Left ventricle myocardium inferior (tissue), 1 donor: Measurements from ENCODE around the gene PABPN1. TPM values are rescaled to one million over a fixed set of nuclear protein-coding genes. Genes with fewer than 3 reads are reported as not detected.
A peak's percentile ranks its signal among the peaks of the same experiment; 100 is the strongest.

ENCODE experiments used
- DNase-seq: peaks from one replicate; pipeline ENCODE4 v3.0.0-alpha.2; 2020
- H3K27ac ChIP-seq: fragments of 200-600 bp; replicated peaks from 2 replicates; pipeline ENCODE4 v1.8.0; 2021
- H3K27me3 ChIP-seq: fragments of 200-600 bp; 2 replicates; pipeline ENCODE4 v1.8.0; 2021; ENCODE audit warnings: low read depth
- H3K36me3 ChIP-seq: fragments of 200-600 bp; 2 replicates; pipeline ENCODE4 v1.8.0; 2021
- H3K4me1 ChIP-seq: fragments of 200-600 bp; 2 replicates; pipeline ENCODE4 v1.8.0; 2021
- H3K4me3 ChIP-seq: fragments of 200-600 bp; 2 replicates; pipeline ENCODE4 v1.8.0; 2021; ENCODE audit warnings: mild to moderate bottlenecking, moderate library complexity
- H3K9me3 ChIP-seq: fragments of 200-600 bp; replicated peaks from 2 replicates; pipeline ENCODE4 v1.8.0; 2021
- CTCF ChIP-seq: fragments of 200-600 bp; IDR thresholded peaks from 2 replicates; pipeline ENCODE4 v1.8.0; 2021; ENCODE audit warnings: antibody characterized with exemption, mild to moderate bottlenecking, borderline replicate concordance
- intact Hi-C: fragments of 100-400 bp; cut with micrococcal nuclease; formaldehyde crosslinking; loops from one replicate; pipeline ENCODE4 v1.11.0; 2022
- total RNA-seq: library from RNA; stranded (reverse); fragmentation: NEBNext Ultra II Directional; extraction: Animal tissue kit (Norgen Biotek cat#: 25700); gene quantifications from one replicate; pipeline ENCODE4 v1.2.1, GENCODE V29; 2021
- donor health status: DM: no; HTN: yes; CAD: no; lungs with severe emphysema.

PABPN1 gene
- total RNA-seq, 1 donor from 2014 or later: 71.2 TPM

- TF ChIP-seq CTCF: no peak
- H3K4me1 ChIP-seq: peaks cover 52% of the 10 kb centered on the region
Observed at GRCh38 chr14:23306412-23307145, 14.7 kb upstream of the PABPN1 start, which contains the start of gene BCL2L2. Gene BCL2L2 (plus strand): TSS chr14:23306833. CDS start chr14:23307768, 935 bp downstream.

GRCh38 chr14:23307146-23307530 lies 14.1 kb upstream of the PABPN1 start:
- DNase-seq: no peak
- H3K36me3 ChIP-seq: peaks cover 30% of the 10 kb centered on the region
- intact Hi-C loops: no loop called here
- no peaks in the 10 kb centered on the region for H3K27me3 ChIP-seq
- peak overlapping the region; percentile 81 for H3K4me3 ChIP-seq
- H3K4me1 ChIP-seq: peaks cover 49% of the 10 kb centered on the region
- no peaks in the 10 kb centered on the region for H3K9me3 ChIP-seq
- peak overlapping the region; percentile 94 for H3K27ac ChIP-seq
- no peak for TF ChIP-seq CTCF

More at GRCh38 chr14:23306412-23307145, 14.7 kb upstream of the PABPN1 start, which contains the start of gene BCL2L2:
- Histone ChIP-seq H3K36me3 (peaks cover 30% of the 10 kb centered on the region), H3K27ac (peak within 1 kb of the TSS; percentile 94), H3K27me3 (no peaks in the 10 kb centered on the region), H3K9me3 (no peaks in the 10 kb centered on the region), H3K4me3 (peak within 1 kb of the TSS; percentile 81)
- DNase-seq: peak; percentile 95
- intact Hi-C loops: no loop called here

GRCh38 chr14:23307687-23308644 lies 13.3 kb upstream of the PABPN1 start:
- no peak for TF ChIP-seq CTCF
- Histone ChIP-seq H3K4me1 (peaks cover 41% of the 10 kb centered on the region), H3K27me3 (no peaks in the 10 kb centered on the region), H3K4me3 (peak overlapping the region; percentile 81), H3K9me3 (no peaks in the 10 kb centered on the region), H3K27ac (no peak overlapping the region), H3K36me3 (peaks cover 30% of the 10 kb centered on the region)
- intact Hi-C loops: no loop called here
- no peak for DNase-seq

- intact Hi-C loops: no loop called here
- Histone ChIP-seq H3K36me3 (peaks cover 30% of the 10 kb centered on the region), H3K27ac (no peak overlapping the region), H3K4me3 (no peak overlapping the region), H3K4me1 (peaks cover 38% of the 10 kb centered on the region), H3K27me3 (no peaks in the 10 kb centered on the region), H3K9me3 (no peaks in the 10 kb centered on the region)
- no peak for TF ChIP-seq CTCF
- no peak for DNase-seq
Observed at GRCh38 chr14:23308721-23309445, 12.4 kb upstream of the PABPN1 start.

- Histone ChIP-seq H3K27me3 (no peaks in the 10 kb centered on the region), H3K9me3 (no peaks in the 10 kb centered on the region), H3K4me3 (no peak overlapping the region), H3K36me3 (peaks cover 30% of the 10 kb centered on the region), H3K4me1 (peaks cover 37% of the 10 kb centered on the region), H3K27ac (no peak overlapping the region)
- intact Hi-C loops: no loop called here
- no peak for TF ChIP-seq CTCF
- no peak for DNase-seq
Observed at GRCh38 chr14:23310546-23310945, 10.7 kb upstream of the PABPN1 start.
